ENCODE results near the gene FLNC. TPM values are rescaled to one million over a fixed set of nuclear protein-coding genes. Genes with fewer than 3 reads are reported as not detected.

Gene FLNC
- total and polyA plus RNA-seq, 2 experiments from 2014 or later, result 74.0 to 304 TPM

DNA sequence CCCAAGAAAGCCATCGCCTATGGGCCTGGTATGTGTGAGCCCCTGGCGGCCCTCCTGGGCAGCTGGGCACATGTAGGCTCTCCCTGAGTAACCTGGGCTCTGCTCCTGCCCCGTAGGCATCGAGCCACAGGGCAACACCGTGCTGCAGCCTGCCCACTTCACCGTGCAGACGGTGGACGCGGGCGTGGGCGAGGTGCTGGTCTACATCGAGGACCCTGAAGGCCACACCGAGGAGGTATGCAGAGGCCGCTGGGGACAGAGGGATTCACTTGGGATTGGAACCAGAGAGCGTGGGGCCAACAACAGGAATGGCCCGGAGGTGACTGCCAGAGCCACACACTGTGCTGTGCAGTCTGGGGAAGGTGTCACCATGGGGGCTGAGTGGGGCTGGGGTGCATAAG lies 7.3 kb downstream of the FLNC start:
- peaks cover 66% of the 10 kb centered on the region; the same call in 1 of the 2 replicates for H3K36me3 ChIP-seq (ENCODE audit: low read depth)
- H3K79me2 ChIP-seq (ENCODE audit: insufficient read depth), result peaks cover 64% of the 10 kb centered on the region
- no peak for DNase-seq
- no peak overlapping the region for H3K4me2 ChIP-seq (ENCODE audit: unreplicated experiment)
- no peak overlapping the region for H3K4me3 ChIP-seq
- H3K9ac ChIP-seq, result no peak overlapping the region
- TF ChIP-seq EZH2phosphoT487 (IDR thresholded peaks at IDR 0.05; ENCODE audit: insufficient read depth, low read depth) (no peak), EZH2 (IDR thresholded peaks at IDR 0.05; ENCODE audit: insufficient read depth, poor library complexity, severe bottlenecking) (no peak)
- peaks cover 26% of the 10 kb centered on the region for H3K4me1 ChIP-seq (ENCODE audit: insufficient read depth)
- 91 to 93% methylated on average over 16 of the region's 16 CpGs for WGBS, 2 experiments (ENCODE audit: low coverage in 1 of 2, low lambda C conversion rate in 2 of 2, missing lambda C conversion rate in 2 of 2)
- H3F3A ChIP-seq (ENCODE audit: insufficient read depth), result peaks cover 59% of the 10 kb centered on the region
- H3K27me3 ChIP-seq (replicated peaks; ENCODE audit: insufficient read depth), result no peaks in the 10 kb centered on the region
- no peak overlapping the region for H3K27ac ChIP-seq
- in situ Hi-C loops (cut with MboI), result no loop called here
- no peaks in the 10 kb centered on the region for H4K20me1 ChIP-seq (ENCODE audit: insufficient read depth)
- H3K9me2 ChIP-seq (ENCODE audit: insufficient read depth), result no peaks in the 10 kb centered on the region
- no peak overlapping the region for H2AFZ ChIP-seq
- no peaks in the 10 kb centered on the region for H3K9me3 ChIP-seq (ENCODE audit: low read depth)

DNA sequence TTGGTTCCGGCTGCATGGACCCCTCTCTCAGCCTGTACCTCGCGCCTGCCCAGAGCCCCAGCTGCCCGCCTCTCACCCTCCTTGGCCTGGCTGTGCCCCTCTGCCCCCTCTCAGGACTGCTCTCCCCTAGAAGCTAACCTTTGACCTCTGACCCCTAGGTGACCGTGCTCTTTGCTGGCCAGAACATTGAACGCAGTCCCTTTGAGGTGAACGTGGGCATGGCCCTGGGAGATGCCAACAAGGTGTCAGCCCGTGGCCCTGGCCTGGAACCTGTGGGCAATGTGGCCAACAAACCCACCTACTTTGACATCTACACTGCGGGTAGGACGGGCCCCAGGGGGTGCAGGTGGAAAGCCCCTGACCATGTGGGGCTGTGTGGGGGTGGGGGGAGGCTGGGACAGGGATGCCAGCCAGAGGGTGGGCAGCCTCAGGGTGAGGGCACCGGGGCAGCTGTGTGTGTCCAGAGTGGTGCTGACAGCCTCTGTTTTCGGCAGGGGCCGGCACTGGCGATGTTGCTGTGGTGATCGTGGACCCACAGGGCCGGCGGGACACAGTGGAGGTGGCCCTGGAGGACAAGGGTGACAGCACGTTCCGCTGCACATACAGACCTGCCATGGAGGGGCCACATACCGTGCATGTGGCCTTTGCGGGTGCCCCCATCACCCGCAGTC lies 8.0 kb downstream of the FLNC start:
- Histone ChIP-seq H3F3A (ENCODE audit: insufficient read depth) (peaks cover 55% of the 10 kb centered on the region), H2AFZ (no peak overlapping the region), H3K4me1 (ENCODE audit: insufficient read depth) (peaks cover 26% of the 10 kb centered on the region), H3K4me3 (no peak overlapping the region), H3K79me2 (ENCODE audit: insufficient read depth) (peaks cover 57% of the 10 kb centered on the region), H3K27me3 (replicated peaks; ENCODE audit: insufficient read depth) (no peaks in the 10 kb centered on the region), H3K9me3 (ENCODE audit: low read depth) (no peaks in the 10 kb centered on the region), H3K36me3 (ENCODE audit: low read depth) (peaks cover 73% of the 10 kb centered on the region; the same call in 1 of the 2 replicates), H3K9ac (no peak overlapping the region), H3K27ac (no peak overlapping the region), H3K9me2 (ENCODE audit: insufficient read depth) (no peaks in the 10 kb centered on the region), H4K20me1 (ENCODE audit: insufficient read depth) (no peaks in the 10 kb centered on the region), H3K4me2 (ENCODE audit: unreplicated experiment) (no peak overlapping the region)
- TF ChIP-seq EZH2phosphoT487 (IDR thresholded peaks at IDR 0.05; ENCODE audit: insufficient read depth, low read depth) (no peak), EZH2 (IDR thresholded peaks at IDR 0.05; ENCODE audit: insufficient read depth, poor library complexity, severe bottlenecking) (no peak)
- WGBS, 2 experiments (ENCODE audit: low coverage in 1 of 2, low lambda C conversion rate in 2 of 2, missing lambda C conversion rate in 2 of 2), result 91 to 96% methylated on average over 19 to 22 of the region's 22 CpGs
- in situ Hi-C loops (cut with MboI), result no loop called here
- no peak for DNase-seq

DNA sequence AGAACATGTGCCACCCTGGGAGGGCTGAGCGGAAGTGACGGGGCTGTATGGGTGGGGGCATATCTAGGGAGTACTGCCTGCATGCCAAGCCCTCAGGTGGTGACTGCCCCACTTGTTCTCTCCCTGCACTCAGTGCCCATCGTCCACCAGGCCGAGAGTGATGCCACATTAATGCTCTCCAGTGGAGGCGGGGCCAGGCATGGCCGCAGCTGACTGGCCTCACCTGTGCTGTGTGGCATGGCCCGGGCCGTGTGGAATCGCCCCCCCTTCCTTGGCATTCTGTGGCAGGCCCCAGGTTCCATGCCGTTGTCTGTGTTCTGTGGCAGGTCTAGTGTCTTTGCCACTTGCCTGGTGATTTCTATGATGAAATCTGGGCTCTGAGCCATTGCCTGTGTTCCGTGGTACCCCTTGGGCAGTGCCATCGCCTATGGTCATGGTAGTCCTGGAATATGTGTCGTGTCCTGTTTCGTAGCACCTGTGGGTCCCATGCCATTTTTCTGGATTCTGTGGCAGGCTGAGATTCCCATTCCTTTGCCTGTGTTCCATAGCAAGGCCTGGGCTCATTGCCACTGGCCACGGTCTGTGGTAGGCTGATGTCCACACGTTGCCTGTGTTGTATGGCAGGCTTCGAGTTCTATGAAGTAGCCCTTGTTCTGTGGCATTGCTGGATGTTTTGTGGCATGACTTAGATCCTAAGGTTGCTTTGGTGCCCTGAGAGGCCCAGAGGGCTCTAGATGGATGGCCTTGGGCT lies 8.9 kb downstream of the FLNC start:
- H3K27ac ChIP-seq, result no peak overlapping the region
- peaks cover 57% of the 10 kb centered on the region for H3F3A ChIP-seq (ENCODE audit: insufficient read depth)
- no peaks in the 10 kb centered on the region for H3K27me3 ChIP-seq (replicated peaks; ENCODE audit: insufficient read depth)
- H3K9ac ChIP-seq, result no peak overlapping the region
- H4K20me1 ChIP-seq (ENCODE audit: insufficient read depth), result no peaks in the 10 kb centered on the region
- H3K4me1 ChIP-seq (ENCODE audit: insufficient read depth), result peaks cover 22% of the 10 kb centered on the region
- peaks cover 82% of the 10 kb centered on the region; the same call in 1 of the 2 replicates for H3K36me3 ChIP-seq (ENCODE audit: low read depth)
- 86 to 91% methylated on average over 17 of the region's 17 CpGs for WGBS, 2 experiments (ENCODE audit: low coverage in 1 of 2, low lambda C conversion rate in 2 of 2, missing lambda C conversion rate in 2 of 2)
- no peak overlapping the region for H2AFZ ChIP-seq
- TF ChIP-seq EZH2 (IDR thresholded peaks at IDR 0.05; ENCODE audit: insufficient read depth, poor library complexity, severe bottlenecking), result no peak
- DNase-seq, result no peak
- no peak overlapping the region for H3K4me2 ChIP-seq (ENCODE audit: unreplicated experiment)
- H3K4me3 ChIP-seq, result no peak overlapping the region
- in situ Hi-C loops (cut with MboI), result no loop called here
- no peaks in the 10 kb centered on the region for H3K9me3 ChIP-seq (ENCODE audit: low read depth)
- peaks cover 49% of the 10 kb centered on the region for H3K79me2 ChIP-seq (ENCODE audit: insufficient read depth)
- H3K9me2 ChIP-seq (ENCODE audit: insufficient read depth), result no peaks in the 10 kb centered on the region

DNA sequence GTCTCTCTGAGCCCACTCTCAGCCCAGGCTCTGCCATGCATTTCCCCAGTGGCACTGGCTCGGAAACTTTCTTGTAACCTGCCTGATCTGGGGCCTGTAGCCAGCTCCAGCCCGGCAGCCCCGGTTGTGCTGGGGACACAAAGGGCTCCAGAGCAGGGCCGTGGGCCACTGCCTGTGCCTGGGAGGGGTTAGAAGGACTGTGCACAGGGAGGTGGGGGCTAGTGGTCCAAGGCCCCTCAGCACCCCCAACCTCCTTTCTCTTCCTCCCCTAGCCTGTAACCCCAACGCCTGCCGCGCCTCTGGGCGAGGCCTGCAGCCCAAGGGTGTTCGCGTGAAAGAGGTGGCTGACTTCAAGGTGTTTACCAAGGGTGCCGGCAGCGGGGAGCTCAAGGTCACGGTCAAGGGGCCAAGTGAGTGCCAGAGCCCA lies 9.6 kb downstream of the FLNC start:
- no peak overlapping the region for H3K9ac ChIP-seq
- WGBS, 2 experiments (ENCODE audit: low coverage in 1 of 2, low lambda C conversion rate in 2 of 2, missing lambda C conversion rate in 2 of 2), result 97% methylated on average over 13 of the region's 13 CpGs
- H3K9me2 ChIP-seq (ENCODE audit: insufficient read depth), result no peaks in the 10 kb centered on the region
- H4K20me1 ChIP-seq (ENCODE audit: insufficient read depth), result no peaks in the 10 kb centered on the region
- no peaks in the 10 kb centered on the region for H3K9me3 ChIP-seq (ENCODE audit: low read depth)
- no peaks in the 10 kb centered on the region for H3K27me3 ChIP-seq (replicated peaks; ENCODE audit: insufficient read depth)
- in situ Hi-C loops (cut with MboI), result no loop called here
- no peak for DNase-seq
- H3K36me3 ChIP-seq (ENCODE audit: low read depth), result peaks cover 88% of the 10 kb centered on the region; the same call in 1 of the 2 replicates
- TF ChIP-seq EZH2 (IDR thresholded peaks at IDR 0.05; ENCODE audit: insufficient read depth, poor library complexity, severe bottlenecking) (no peak), EZH2phosphoT487 (IDR thresholded peaks at IDR 0.05; ENCODE audit: insufficient read depth, low read depth) (no peak)
- peaks cover 44% of the 10 kb centered on the region for H3K79me2 ChIP-seq (ENCODE audit: insufficient read depth)
- H3K4me3 ChIP-seq, result no peak overlapping the region
- H3K4me1 ChIP-seq (ENCODE audit: insufficient read depth), result peaks cover 21% of the 10 kb centered on the region
- H3K27ac ChIP-seq, result no peak overlapping the region
- H2AFZ ChIP-seq, result no peak overlapping the region
- H3F3A ChIP-seq (ENCODE audit: insufficient read depth), result peaks cover 53% of the 10 kb centered on the region
- H3K4me2 ChIP-seq (ENCODE audit: unreplicated experiment), result no peak overlapping the region
